Fibroblast of the conjunctiva (primary cell): ENCODE measurements around the gene TMEM225B.
A peak's percentile ranks its signal among the peaks of the same experiment; 100 is the strongest.
"Not testable (repeated sequence)": the region's sequence is repeated elsewhere in the genome, so short reads cannot be mapped to it uniquely, and the experiment has no call there.

Experiments used
- DNase-seq: peaks from one replicate; pipeline ENCODE4 v3.0.0-alpha.2; 2010; ENCODE audit warnings: low read depth

TMEM225B gene

DNA sequence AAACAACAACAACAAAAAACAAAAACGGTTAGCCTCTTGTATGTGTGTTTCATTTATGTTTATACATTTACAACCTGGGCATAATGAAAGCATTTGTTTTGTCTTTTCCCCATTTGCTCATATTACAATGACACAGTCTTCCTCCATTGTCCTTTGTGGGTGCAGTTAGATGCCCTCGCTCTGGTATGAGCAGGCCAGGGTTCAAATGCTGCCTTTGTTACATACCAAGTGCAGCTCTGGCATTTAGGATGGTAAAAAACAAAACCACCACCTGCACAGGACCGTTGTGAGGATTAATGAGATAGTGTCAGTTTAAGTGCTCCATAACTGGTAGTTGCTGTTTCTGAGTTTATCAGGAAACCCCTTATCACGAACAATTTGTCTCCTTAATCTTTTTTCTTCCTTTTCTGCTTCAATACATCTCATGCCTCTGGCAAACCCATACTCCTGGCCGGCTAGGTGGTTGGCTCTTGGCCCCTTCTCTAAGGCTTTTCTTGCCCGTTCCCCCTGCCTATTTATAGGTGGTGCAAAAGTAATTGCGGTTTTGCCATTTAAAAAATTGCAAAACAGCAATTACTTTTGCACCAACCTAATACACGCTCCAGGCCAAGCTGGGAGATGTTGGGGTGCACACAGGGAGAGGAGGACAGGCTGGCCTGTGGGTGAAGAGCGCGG, 18.6 kb upstream of the TMEM225B start:
- DNase-seq = no peak

DNA sequence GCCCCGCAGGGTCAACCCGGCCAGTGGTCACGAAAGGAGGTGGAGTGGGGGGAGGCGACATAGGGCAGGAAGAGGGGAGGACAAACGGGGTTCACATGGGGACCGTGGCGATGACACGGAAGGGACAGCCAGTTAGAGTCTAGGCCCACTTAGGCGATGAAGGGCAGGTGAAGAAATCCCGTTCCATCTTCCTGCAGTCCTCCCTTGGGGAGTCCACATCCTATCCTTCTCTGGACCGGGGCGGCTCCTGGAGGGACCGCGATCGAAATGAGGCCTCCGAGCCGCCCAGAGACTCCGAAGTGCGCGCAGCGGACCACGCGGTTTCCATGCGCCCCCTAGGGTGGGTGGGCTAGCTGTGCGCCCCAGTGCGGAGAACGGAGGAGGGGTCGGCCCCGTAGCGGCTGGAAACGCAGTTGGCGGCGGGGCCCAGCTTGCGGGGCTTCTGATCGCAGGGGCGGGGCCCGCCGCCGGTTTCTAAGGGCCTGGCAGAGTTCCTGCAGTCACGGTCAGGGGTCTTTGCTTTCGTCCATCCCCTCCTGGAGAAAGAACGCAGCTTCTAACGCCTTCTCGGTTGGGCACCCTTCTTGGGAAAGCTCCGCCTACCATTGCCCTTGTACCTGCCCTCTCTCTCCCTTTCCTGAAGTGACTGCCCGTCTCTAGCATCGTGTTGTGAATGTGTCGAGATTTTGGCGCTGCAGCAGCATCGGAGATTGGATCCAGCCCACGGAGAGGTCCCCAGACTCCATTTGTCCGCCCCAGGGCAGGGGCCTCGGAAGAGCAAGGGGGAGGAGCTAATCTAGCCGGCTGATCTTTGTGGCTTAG, 17.9 kb upstream of the TMEM225B start:
- no peak for DNase-seq

DNA sequence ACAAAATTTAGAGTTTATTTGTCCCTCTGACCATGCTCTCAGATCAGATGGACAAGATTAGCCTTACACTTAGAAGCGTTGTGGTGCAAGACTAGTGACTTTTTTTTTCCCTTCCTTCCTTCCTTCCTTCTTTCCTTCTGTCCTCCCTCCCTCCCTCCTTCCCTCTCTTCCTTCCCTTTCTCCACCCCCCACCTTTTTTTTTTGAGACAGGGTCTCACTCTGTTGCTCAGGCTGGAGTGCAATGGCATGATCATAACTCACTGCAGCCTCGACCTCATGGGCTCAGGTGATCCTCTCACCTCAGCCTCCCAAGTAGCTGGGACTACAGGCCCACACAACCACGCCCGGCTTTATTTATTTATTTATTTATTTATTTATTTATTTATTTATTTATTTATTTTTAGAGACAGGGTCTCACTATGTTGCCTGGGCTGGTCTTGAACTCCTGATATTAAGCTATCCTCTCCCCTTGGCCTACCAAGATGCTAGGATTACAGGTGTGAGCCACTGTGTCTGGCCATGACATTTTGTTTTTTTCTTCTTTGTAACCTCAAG, 17.2 kb upstream of the TMEM225B start:
- DNase-seq = not testable (repeated sequence)

DNA sequence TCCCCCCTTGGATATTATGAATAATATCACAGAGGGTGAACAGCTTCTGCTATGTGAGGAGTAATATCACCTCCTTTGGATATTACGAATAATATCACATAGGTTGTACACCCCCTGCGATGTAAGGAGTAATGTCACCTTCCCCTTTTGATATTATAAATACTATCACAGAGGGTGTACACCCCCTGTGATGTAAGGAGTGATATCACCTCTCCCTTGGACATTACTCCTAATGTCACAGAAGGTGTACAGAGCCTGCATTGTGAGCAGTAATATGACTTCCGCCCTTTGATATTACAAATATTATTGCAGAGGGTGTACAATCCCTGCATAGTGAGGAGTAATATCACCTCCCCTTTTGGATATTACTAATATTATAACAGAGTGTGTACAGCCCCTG, 9.2 kb upstream of the TMEM225B start:
- DNase-seq = no peak

DNA sequence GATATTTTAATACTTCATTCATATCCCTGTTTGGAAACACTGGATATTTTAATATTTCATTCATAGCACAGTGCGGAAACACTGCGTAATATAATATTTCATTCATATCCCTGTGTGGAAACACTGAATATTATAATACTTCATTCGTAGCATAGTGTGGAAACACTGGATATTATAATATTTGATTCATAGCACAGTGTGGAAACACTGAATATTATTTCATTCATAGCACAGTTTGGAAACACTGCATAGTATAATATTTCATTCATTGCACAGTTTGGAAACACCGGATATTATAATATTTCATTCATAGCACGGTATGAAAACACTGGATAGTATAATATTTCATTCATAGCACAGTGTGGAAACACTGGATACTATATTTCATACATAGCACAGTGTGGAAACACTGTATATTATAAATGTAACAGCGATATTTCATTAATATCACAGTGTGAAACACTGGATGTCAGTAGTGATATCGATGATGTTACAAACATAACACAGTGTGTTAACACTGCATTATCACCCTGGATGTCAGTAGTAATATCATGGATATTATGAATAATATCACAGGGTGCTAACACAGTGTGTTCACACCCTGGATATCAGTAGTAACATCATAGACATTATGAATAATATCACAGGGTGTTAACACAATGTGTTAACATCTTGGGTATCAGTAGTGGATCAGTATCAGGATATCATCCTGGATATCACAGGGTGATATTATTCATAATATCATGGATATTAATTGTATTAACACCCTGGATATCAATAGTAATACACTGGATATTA, 2.9 kb upstream of the TMEM225B start:
- no peak for DNase-seq

DNA sequence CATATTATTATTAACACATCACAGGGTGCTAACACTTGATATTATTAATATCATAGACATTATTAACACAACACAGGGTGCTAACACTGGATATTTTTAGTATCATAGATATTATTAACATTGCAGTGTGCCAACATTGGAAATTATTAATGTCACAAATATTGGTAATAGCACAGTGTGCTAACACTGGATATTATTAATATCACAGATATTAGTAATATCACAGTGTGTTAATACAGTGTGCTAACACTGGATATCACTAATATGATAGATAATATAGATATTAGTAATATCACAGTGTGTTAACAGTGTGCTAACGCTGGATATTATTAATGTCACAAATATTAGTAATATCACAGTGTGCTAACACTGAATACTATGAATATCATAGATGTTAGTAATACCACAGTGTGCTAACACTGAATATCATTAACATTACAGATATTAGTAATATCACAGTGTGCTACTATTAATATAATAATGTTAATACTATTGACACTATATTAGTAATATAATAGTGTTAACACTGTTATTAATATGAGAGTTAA, 1.6 kb upstream of the TMEM225B start:
- DNase-seq = no peak

DNA sequence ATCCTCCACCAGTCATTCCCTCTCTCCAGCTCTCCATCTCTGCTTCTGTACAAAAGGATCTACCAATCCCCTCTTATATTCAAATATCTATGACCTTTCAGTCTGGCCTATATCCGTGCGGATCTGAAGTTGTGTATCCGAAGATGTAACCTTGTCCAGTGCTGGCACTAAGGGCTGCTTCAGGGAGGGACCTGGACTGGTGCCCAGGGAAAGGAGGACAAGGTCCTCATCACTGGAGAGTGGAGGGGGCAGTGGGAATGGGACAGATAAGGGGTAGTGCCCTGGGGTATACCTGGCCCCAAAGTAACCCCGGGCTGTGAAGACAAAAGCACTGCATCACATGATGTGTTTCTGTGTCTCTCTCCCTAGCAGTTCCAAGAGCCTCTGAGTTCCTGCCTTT, 1.8 kb downstream of the TMEM225B start:
- DNase-seq = no peak

DNA sequence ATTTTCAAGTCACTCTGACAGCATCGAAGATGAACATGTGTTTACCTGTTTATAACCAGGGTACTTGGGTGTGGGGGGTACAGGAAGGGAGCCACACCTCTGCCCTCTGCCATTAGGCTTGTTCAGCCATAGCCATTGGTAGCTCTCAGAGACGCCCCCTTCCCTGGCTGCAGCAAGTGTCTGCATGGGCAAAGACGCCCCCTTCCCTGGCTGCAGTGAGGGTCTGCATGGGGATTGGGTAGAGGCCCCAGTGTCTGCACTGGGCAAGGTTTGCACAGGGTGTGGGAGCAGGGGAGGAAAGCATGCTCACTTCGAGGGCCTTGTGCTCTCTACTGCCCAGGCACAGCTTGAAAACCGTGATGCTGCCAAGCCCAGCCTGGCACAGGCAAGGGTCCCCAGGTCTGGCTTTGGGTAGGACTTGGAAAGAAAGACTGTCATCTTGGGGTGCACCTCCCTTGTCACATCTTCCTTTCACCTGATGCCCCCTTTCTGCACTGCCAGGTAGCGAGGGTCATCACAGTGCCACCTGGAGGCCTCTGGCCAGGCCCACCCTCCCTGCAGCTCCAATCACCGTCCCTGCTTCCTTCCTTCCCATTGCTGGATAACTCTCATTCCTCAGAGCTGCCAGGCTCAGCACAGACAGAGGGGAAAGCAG, 3.7 kb downstream of the TMEM225B start:
- no peak for DNase-seq

DNA sequence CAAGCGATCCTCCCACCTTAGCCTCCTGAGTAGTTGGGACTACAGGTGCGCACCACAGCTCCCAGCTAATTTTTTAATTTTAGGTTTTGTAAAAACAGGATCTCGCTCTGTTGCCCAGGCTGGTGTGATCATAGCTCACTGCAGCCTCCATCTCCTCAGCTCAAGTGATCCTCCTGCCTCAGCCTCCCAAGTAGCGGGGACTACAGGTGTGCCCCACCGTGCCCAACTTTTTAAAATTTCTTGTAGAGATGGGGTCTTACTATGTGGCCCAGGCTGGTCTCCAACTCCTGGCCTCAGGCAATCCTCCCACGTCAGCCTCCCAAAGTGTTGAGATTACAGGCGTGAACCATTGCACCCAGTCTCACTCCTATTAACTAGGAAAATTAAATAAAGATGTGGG, 7.5 kb downstream of the TMEM225B start:
- no peak for DNase-seq

DNA sequence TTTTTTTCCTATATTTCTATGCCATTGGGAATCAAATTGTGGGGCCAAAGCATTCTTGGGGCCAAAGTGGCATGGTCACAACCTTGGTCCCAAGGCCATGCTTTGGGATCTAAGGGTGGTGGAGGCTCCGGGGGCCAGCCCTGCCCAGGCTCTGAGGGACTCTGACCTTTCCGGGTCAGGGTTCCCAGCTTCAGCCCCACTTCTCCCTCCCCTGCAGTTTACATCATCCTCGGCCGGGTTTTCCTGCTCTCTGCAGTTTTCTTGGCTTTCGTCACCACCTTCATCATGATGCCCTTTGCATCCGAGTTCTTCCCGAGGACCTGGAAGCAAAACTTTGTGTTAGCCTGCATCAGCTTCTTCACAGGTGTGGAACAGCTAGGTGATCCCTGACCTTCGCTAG, 8.5 kb downstream of the TMEM225B start:
- no peak for DNase-seq

DNA sequence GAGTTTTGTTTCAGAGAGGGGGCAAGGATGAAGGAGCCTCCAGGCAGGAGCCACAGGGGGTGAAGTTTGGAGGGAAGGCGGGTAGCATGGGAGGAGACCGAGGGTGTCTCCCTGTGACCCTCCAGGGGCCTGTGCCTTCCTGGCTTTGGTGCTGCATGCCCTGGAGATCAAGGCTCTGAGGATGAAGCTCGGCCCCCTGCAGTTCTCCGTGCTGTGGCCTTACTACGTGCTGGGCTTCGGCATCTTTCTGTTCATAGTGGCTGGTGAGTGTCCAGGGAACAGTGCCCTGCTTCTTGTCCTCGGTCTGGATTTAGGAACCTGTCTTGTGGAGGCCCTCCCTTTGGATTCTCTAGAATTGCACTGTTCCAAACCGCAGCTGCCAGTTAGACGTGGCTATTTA, 9.5 kb downstream of the TMEM225B start:
- DNase-seq = no peak

DNA sequence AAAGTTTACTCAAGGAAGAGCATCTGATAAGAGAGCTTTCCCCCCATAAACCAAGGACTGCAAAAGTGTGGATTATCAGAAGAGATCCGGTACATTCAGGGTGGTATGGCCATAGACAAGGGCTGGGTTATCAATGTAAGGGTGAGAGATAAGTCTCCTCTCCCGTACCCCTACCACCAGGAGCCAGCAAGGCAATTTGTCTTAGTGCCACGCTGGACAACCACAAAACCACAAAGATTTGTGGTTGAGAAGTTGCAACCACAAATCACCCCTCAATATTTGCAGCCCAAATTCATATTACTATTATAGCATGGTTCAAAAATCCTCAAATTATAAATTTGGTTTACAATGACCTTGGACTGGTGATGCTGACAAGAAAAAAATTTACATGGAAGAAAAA, 16.4 kb downstream of the TMEM225B start:
- DNase-seq = no peak

DNA sequence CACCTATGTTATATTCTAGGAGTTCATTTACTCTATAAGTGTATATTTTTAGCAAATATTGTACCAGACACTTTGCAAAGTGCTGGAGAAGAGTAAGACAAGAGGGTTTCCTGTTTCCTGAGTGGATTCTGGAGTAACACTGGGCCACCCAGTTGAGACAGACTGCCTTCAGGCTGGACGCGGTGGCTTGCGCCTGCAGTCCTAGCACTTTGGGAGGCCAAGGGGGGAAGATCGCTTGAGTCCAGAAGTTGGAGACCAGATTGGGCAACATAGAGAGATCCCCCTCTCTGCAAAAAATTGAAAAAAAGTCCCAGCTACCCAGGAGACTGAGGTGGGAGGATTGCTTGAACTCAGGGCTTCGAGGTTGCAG, 17.9 kb downstream of the TMEM225B start:
- DNase-seq = no peak

DNA sequence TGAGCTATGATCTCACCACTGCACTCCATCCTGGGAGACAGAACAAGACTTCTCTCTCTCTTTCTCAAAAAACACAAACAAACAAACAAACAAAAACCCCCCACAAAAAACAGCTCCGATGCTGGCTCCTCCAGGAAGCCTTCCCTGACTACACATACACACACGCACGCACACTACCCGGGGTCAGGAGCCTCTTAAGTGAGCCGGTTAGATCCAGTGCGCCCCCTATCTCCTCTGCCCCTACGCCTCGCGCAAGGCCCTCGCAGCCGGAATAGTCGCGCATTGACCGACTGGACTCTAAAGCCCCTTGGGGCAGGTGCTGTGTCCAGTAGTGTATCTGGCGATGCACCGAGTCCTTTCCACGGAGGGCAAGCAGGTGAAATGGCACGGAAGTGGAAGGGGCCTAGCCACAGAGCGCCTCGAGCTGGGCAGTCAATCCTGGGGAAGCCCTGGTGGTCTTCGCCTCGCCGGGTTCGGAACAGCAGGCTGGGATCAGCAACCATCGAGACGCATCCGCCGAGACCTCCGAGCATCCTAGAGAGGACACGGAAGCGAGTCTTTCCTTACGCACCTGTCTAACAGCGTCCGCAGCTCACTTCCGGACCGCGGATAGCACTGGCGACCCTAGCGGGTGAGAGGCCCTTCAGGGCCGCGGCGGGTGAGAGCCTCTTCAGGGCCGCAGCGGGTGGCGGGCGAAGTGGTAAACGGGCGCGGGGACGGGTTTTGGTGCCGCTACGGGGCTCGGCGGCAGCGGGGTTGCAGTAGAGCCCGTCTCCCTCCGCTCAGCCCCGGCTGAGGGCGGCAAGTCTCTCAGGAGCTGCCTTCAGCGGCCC, 18.5 kb downstream of the TMEM225B start, which contains the start of gene ZSCAN25:
Gene ZSCAN25 (plus strand): TSS at position 588 of the 833 bp plus-strand sequence. CDS start 2,661 bp downstream, outside the sequence.
- DNase-seq = peak; percentile 85

DNA sequence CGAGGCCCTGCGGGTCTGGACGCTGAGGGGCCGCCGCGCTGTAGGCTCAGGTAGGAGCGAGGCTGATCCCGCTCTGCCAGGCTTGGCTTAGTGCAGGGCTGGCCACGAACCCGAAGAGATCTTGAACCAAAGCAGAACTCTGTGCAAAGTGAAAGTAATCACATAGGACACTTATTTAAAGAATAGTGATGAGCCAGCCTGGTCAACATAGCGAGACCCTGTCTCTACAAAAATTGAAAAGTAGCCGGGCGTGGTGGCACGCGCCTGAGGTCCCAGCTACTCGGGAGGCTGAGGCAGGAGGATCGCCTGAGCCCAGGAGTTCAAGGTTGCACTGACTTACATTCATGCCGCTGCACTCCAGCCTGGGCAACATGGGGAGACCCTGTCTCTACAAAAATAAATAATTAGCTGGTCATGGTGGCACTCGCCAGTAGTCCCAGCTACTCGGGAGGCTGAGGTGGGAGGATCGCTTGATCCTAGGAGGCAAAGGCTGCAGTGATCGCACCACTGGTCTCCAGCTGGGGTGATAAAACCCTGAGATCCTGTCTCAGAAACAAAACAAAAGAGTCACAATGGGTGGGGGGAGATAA, 19.2 kb downstream of the TMEM225B start:
- no peak for DNase-seq

DNA sequence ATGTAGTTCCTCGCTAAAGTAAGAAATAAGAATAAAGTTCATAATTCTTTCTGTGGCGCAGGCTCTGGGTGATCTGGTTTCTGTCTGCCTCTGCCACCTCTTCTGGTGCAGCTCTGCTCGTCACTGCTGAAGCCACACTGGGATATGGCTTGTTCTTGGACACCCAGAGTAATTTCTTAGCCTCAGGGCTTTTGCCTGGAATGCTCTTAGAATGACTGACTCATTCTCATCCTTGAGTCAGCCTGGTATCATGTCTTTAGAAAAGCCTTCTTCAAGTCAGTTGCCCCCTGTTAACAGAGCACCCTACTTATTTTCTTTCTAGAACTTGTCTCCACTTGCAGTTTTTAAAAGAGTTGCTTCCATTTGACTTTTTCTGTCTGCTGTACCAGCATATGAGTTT, 20.7 kb downstream of the TMEM225B start:
- peak; percentile 10 for DNase-seq

DNA sequence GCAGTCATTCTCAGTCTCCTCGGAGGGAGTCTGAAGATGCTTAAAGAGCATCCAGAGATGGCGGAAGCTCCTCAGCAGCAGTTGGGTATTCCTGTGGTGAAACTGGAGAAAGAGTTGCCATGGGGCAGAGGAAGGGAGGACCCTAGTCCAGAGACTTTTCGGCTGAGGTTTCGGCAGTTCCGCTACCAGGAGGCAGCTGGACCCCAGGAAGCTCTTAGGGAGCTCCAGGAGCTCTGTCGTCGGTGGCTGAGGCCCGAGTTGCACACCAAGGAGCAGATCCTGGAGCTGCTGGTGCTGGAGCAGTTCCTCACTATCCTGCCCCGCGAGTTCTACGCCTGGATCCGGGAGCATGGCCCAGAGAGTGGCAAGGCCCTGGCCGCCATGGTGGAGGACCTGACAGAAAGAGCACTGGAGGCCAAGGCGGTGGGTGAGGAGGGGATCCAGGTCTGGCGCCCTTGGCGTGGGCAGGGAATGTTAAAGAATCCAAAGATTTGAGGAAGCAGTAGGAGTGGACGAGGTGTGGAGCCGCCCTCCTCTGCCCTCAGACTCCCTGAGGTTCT, 21.6 kb downstream of the TMEM225B start:
- DNase-seq = no peak

DNA sequence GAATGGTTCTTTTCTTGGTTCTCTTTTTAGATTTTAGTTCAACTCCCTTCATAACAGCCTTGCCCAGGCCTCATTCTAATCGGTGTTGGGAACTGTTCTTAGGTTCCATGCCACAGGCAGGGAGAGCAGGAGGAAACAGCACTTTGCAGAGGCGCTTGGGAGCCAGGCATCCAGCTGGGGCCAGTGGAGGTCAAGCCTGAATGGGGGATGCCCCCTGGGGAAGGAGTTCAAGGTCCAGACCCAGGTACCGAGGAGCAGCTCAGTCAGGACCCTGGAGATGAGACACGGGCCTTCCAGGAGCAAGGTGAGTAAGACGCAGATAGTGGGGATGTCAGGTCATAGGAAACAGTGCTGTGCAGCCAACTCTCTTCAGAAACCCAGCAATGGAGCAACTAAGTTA, 23.2 kb downstream of the TMEM225B start:
- no peak for DNase-seq

DNA sequence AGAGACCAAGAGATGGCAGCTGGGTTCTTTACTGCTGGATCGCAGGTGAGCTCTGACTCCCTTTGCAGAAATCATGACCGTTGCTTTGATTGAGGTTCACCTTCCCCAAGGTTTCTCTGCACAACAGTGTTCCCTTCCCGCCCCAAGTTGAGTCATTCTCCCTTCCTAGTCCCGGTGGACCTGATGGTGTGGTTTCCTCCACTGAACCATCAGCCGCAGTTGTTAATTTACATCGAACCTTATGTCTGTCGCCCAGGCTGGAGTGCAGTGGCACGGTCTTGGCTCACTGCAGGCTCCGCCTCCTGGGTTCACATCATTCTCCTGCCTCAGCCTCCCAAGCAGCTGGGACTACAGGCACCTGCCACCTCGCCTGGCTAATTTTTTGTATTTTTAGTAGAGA, 24.5 kb downstream of the TMEM225B start:
- no peak for DNase-seq

DNA sequence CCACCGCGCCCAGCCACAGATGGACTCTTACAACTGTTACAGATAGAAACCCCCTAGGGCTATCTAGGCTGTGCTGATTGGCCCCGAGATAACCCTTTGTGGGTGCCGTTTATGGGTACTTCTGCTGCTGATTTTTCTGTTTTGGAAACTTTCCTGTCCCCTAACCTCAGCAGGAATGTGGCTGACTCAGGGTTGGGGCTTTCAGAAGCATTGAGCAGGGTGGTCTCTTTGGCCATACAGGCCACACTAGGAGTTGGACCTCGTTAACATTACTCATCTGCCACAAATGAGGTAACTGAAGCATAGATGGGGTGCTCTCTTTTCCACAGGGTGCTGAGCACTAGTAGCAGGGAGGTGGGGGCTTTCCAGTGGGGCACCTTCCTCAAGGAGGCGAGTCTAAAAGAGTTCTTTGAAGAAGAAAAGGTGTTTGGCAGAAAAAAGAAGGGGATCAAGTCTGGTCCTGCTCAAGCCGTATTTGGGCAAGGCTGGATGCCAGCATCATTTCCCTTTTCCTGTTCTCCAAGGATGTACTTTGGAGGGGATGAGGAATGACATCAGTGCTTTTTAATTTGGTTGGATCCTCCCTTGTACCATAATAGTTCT, 25.1 kb downstream of the TMEM225B start:
- no peak for DNase-seq
